Aorta (tissue), 5 donors: Measurements from ENCODE around the gene IDH1. TPM values are rescaled to one million over a fixed set of nuclear protein-coding genes. Genes with fewer than 3 reads are reported as not detected.

Experiments used
- ATAC-seq: fragments of 200-7000 bp; cut with Tn5 transposase; one replicate; pipeline ENCODE4 v1.9.1; 2022; ENCODE audit warnings: moderate library complexity; ENCODE audit not compliant: low FRiP score
- DNase-seq, 2 donors: peaks; one replicate each; pipeline ENCODE4 v3.0.0-alpha.2; 2020
- H3K27ac ChIP-seq, 2 donors: one replicate each; pipeline ENCODE4 v1.5.1; 2013; ENCODE audit warnings: low read length in 2 of 2, mild to moderate bottlenecking in 2 of 2, moderate library complexity in 2 of 2, control low read depth in 1 of 2, inconsistent platforms in 1 of 2, low read depth in 1 of 2
- H3K27me3 ChIP-seq, 2 donors: one replicate each; pipeline ENCODE4 v1.6.1; 2013; ENCODE audit warnings: control low read depth in 1 of 2, low read length in 1 of 2, mild to moderate bottlenecking in 1 of 2, moderate library complexity in 1 of 2; ENCODE audit not compliant: insufficient read depth in 2 of 2, control insufficient read depth in 1 of 2
- H3K36me3 ChIP-seq, 2 donors: one replicate each; pipeline ENCODE4 v1.6.1; 2013; ENCODE audit warnings: control low read depth in 1 of 2, low read length in 1 of 2, mild to moderate bottlenecking in 1 of 2; ENCODE audit not compliant: insufficient read depth in 2 of 2, control insufficient read depth in 1 of 2
- H3K4me1 ChIP-seq, 2 donors: one replicate each; pipeline ENCODE4 v1.6.1; 2013; ENCODE audit warnings: low read length in 2 of 2, control low read depth in 1 of 2, mild to moderate bottlenecking in 1 of 2, moderate library complexity in 1 of 2; ENCODE audit not compliant: insufficient read depth in 2 of 2, control insufficient read depth in 1 of 2
- H3K4me3 ChIP-seq, 2 donors: one replicate each; pipeline ENCODE4 v1.5.1; 2013; ENCODE audit warnings: low read length in 2 of 2, control low read depth in 1 of 2, mild to moderate bottlenecking in 1 of 2
- H3K9me3 ChIP-seq: one replicate; pipeline ENCODE4 v1.6.1; 2013; ENCODE audit warnings: mild to moderate bottlenecking, low read length; ENCODE audit not compliant: control insufficient read depth
- WGBS, 2 donors: extraction: QIAGEN DNeasy Blood & Tissue Kit; methylation state at CpG; one replicate each; pipeline ENCODE4 v1.1.7; 2013; 5-methylcytosine and 5-hydroxymethylcytosine counted together
- intact Hi-C, 2 donors: fragments of 100-400 bp; cut with DNase I; formaldehyde crosslinking; loops; one replicate each; pipeline versions ENCODE4 v1.14.2 to v1.15.0; 2022
- long read RNA-seq, 2 donors: library from polyadenylated mRNA; unstranded; transcript quantifications; one replicate each; pipeline ENCODE4 v2.0.0, GENCODE V29; 2020 to 2021
- polyA plus RNA-seq, 2 donors: library from polyadenylated mRNA; stranded (reverse); fragments of 200-250 nt; gene quantifications; one replicate each; pipeline ENCODE4 v1.2.3, GENCODE V29; 2013
- total RNA-seq, 2 donors: library from RNA; stranded (reverse); fragmentation: NEBNext Ultra II Directional; extraction: Animal tissue kit (Norgen Biotek cat#: 25700); gene quantifications; one replicate each; pipeline ENCODE4 v1.2.1, GENCODE V29; 2021
- donor health status: healthy with polysubstance abuse.
- donor health status: Bipolar disorder and iron deficiency.
- donor health status: DM: no; HTN: no; CAD: no.
- donor health status: DM: no; HTN: no; CAD: no.
- donor health status: DM: yes; HTN: yes; CAD: no.

IDH1 gene
- total RNA-seq (10 to 100 TPM; 46.4 to 63.1 TPM), polyA plus RNA-seq (10 to 100 TPM; 25.1 to 78.4 TPM)
- long read RNA-seq, donor 1, transcript IDH1-201 (10 exons, 2,382 nt) = major isoform, 90 of 108 reads
- long read RNA-seq, donor 1, partial matches to known transcripts = 14 of 108 reads
- long read RNA-seq, donor 1, other reads (novel, unspliced or antisense) = 1 of 108 reads
- long read RNA-seq, donor 2, transcript IDH1-201 (10 exons, 2,382 nt) = major isoform, 44 of 49 reads
- long read RNA-seq, donor 2, partial matches to known transcripts = 3 of 49 reads
- long read RNA-seq, donor 2, other reads (novel, unspliced or antisense) = 1 of 49 reads

GRCh38 chr2:208254871-208255556, at the start of gene IDH1:
IDH1 (minus strand) TSS chr2:208255071; CDS start chr2:208251551, 3,520 bp downstream.
- Histone ChIP-seq H3K4me1 (no peaks in the 10 kb centered on the region), H3K27me3 (no peaks in the 10 kb centered on the region), H3K36me3 (no peaks in the 10 kb centered on the region), H3K4me3 (peak within 1 kb of the TSS; percentile 51 to 84), H3K9me3 (no peaks in the 10 kb centered on the region), H3K27ac (peak within 1 kb of the TSS in 1 of 2 donors; percentile 69)
- ATAC-seq (peak; percentile 98), DNase-seq (peak; percentile 97 to 99)
- intact Hi-C loops = loop anchor here in 1 of 2 donors (1.0 to 10.0 kb wide), 3 partner anchors 11 to 80 kb away; partner anchors contain the start of gene PIKFYVE
- WGBS, 2 donors = 0 to 1% methylated on average over 48 of the region's 48 CpGs

- intact Hi-C loops = no loop called here
- Histone ChIP-seq H3K9me3 (no peaks in the 10 kb centered on the region), H3K4me3 (no peak overlapping the region), H3K36me3 (peaks cover 4 to 11% of the 10 kb centered on the region in 2 donors), H3K27me3 (no peaks in the 10 kb centered on the region), H3K4me1 (no peaks in the 10 kb centered on the region), H3K27ac (no peak overlapping the region)
- DNase-seq (no peak), ATAC-seq (no peak)
- WGBS, 2 donors = 89 to 92% methylated on average over 4 of the region's 4 CpGs
Measured at GRCh38 chr2:208304157-208304556, 49.3 kb upstream of the IDH1 start.

GRCh38 chr2:208300847-208301618, 46.2 kb upstream of the IDH1 start:
- H3K9me3 ChIP-seq = no peaks in the 10 kb centered on the region
- DNase-seq = no peak
- H3K4me3 ChIP-seq = no peak overlapping the region
- 92 to 93% methylated on average over 5 of the region's 5 CpGs for WGBS, 2 donors
- no peaks in the 10 kb centered on the region for H3K27me3 ChIP-seq
- intact Hi-C loops = no loop called here
- H3K4me1 ChIP-seq = no peaks in the 10 kb centered on the region
- no peak overlapping the region for H3K27ac ChIP-seq
- peaks cover 4 to 9% of the 10 kb centered on the region in 2 donors for H3K36me3 ChIP-seq
- no peak for ATAC-seq

- 89% methylated on average over 1 of the region's 1 CpG for WGBS, 2 donors
- no peak overlapping the region for H3K4me3 ChIP-seq
- no peaks in the 10 kb centered on the region for H3K27me3 ChIP-seq
- no peaks in the 10 kb centered on the region for H3K4me1 ChIP-seq
- intact Hi-C loops = no loop called here
- H3K36me3 ChIP-seq = peaks cover 5 to 9% of the 10 kb centered on the region in 2 donors
- H3K27ac ChIP-seq = no peak overlapping the region
- ATAC-seq (no peak), DNase-seq (no peak)
- H3K9me3 ChIP-seq = no peaks in the 10 kb centered on the region
Measured at GRCh38 chr2:208297961-208298360, 43.1 kb upstream of the IDH1 start.

GRCh38 chr2:208296610-208297009, 41.7 kb upstream of the IDH1 start:
- WGBS, 2 donors = 93 to 96% methylated on average over 2 of the region's 2 CpGs
- no peak overlapping the region for H3K27ac ChIP-seq
- no peak overlapping the region for H3K4me3 ChIP-seq
- H3K27me3 ChIP-seq = no peaks in the 10 kb centered on the region
- H3K9me3 ChIP-seq = no peaks in the 10 kb centered on the region
- DNase-seq (no peak), ATAC-seq (no peak)
- intact Hi-C loops = no loop called here
- no peaks in the 10 kb centered on the region for H3K4me1 ChIP-seq
- H3K36me3 ChIP-seq = peaks cover 5 to 9% of the 10 kb centered on the region in 2 donors

GRCh38 chr2:208295834-208296233, 41.0 kb upstream of the IDH1 start:
- Histone ChIP-seq H3K27me3 (no peaks in the 10 kb centered on the region), H3K4me1 (no peaks in the 10 kb centered on the region), H3K36me3 (peaks cover 3 to 4% of the 10 kb centered on the region in 2 donors), H3K27ac (no peak overlapping the region), H3K4me3 (no peak overlapping the region), H3K9me3 (no peaks in the 10 kb centered on the region)
- DNase-seq (no peak), ATAC-seq (no peak)
- WGBS, 2 donors = 97 to 98% methylated on average over 4 of the region's 4 CpGs
- intact Hi-C loops = no loop called here

- ATAC-seq = no peak
- Histone ChIP-seq H3K36me3 (peaks cover 0 to 9% of the 10 kb centered on the region in 2 donors), H3K4me1 (no peaks in the 10 kb centered on the region), H3K9me3 (no peaks in the 10 kb centered on the region), H3K27ac (no peak overlapping the region), H3K4me3 (no peak overlapping the region), H3K27me3 (no peaks in the 10 kb centered on the region)
- WGBS, 2 donors = 72 to 76% methylated on average over 4 of the region's 4 CpGs
- intact Hi-C loops = no loop called here
- DNase-seq = no peak
Measured at GRCh38 chr2:208294482-208295024, 39.7 kb upstream of the IDH1 start.

GRCh38 chr2:208285853-208286252, 31.0 kb upstream of the IDH1 start:
- H3K4me3 ChIP-seq = no peak overlapping the region
- no peak for ATAC-seq
- intact Hi-C loops = no loop called here
- H3K27ac ChIP-seq = no peak overlapping the region
- peaks cover 0 to 8% of the 10 kb centered on the region in 2 donors for H3K36me3 ChIP-seq
- DNase-seq = no peak
- no peaks in the 10 kb centered on the region for H3K27me3 ChIP-seq
- WGBS, 2 donors = 93 to 97% methylated on average over 4 of the region's 4 CpGs
- H3K4me1 ChIP-seq = no peaks in the 10 kb centered on the region
- H3K9me3 ChIP-seq = no peaks in the 10 kb centered on the region
